ENCODE results near the gene PPM1G. TPM values are rescaled to one million over a fixed set of nuclear protein-coding genes. Genes with fewer than 3 reads are reported as not detected.
A peak's percentile ranks its signal among the peaks of the same experiment; 100 is the strongest.

PPM1G gene
- 10 to 100 TPM; 50.2 to 50.4 TPM for total RNA-seq

GRCh38 chr2:27409321-27410073 is at the start of gene PPM1G:
TSS of gene PPM1G (minus strand) at chr2:27409591. CDS start at chr2:27409422, 169 bp downstream.
- H3K9me3 ChIP-seq = no peaks in the 10 kb centered on the region
- peak; percentile 62 for DNase-seq (ENCODE audit: low spot score)

GRCh38 chr2:27453968-27454367 is 44.6 kb upstream of the PPM1G start:
- no peaks in the 10 kb centered on the region for H3K27me3 ChIP-seq (replicated peaks; ENCODE audit: insufficient read depth)
- no peak for DNase-seq (ENCODE audit: low spot score)
- H3K4me1 ChIP-seq (ENCODE audit: control insufficient read depth in 1 of 2, low read depth in 2 of 2) = no peaks in the 10 kb centered on the region
- H3K36me3 ChIP-seq = peaks cover 31% of the 10 kb centered on the region
- no peak for TF ChIP-seq CTCF (IDR thresholded peaks at IDR 0.05)
- H3K9me3 ChIP-seq = no peaks in the 10 kb centered on the region
- H3K4me3 ChIP-seq = no peak overlapping the region
- ATAC-seq (ENCODE audit: insufficient number of reproducible peaks, low FRiP score, low read depth) = no peak
- H3K27ac ChIP-seq = no peak overlapping the region

More at GRCh38 chr2:27409321-27410073, at the start of gene PPM1G:
- H3K4me1 ChIP-seq (ENCODE audit: control insufficient read depth in 1 of 2, low read depth in 2 of 2) = peaks cover 13 to 18% of the 10 kb centered on the region in 2 donors
- peak within 1 kb of the TSS; percentile 78 to 85 for H3K27ac ChIP-seq
- H3K27me3 ChIP-seq (replicated peaks; ENCODE audit: insufficient read depth) = no peaks in the 10 kb centered on the region
- TF ChIP-seq CTCF (IDR thresholded peaks at IDR 0.05) = no peak
- peak; percentile 85 for ATAC-seq (ENCODE audit: insufficient number of reproducible peaks, low FRiP score, low read depth)
- H3K36me3 ChIP-seq = peaks cover 5% of the 10 kb centered on the region
- H3K4me3 ChIP-seq = peak within 1 kb of the TSS; percentile 85

GRCh38 chr2:27451095-27451494 is 41.7 kb upstream of the PPM1G start:
- peaks cover 31% of the 10 kb centered on the region for H3K36me3 ChIP-seq
- no peak overlapping the region for H3K27ac ChIP-seq
- DNase-seq (ENCODE audit: low spot score) (no peak), ATAC-seq (ENCODE audit: insufficient number of reproducible peaks, low FRiP score, low read depth) (no peak)
- H3K27me3 ChIP-seq (replicated peaks; ENCODE audit: insufficient read depth) = no peaks in the 10 kb centered on the region
- H3K9me3 ChIP-seq = no peaks in the 10 kb centered on the region
- TF ChIP-seq CTCF (IDR thresholded peaks at IDR 0.05) = no peak
- H3K4me1 ChIP-seq (ENCODE audit: control insufficient read depth in 1 of 2, low read depth in 2 of 2) = no peaks in the 10 kb centered on the region
- no peak overlapping the region for H3K4me3 ChIP-seq

GRCh38 chr2:27448381-27448780 is 39.0 kb upstream of the PPM1G start:
- H3K27me3 ChIP-seq (replicated peaks; ENCODE audit: insufficient read depth) = no peaks in the 10 kb centered on the region
- H3K4me3 ChIP-seq = no peak overlapping the region
- H3K36me3 ChIP-seq = peaks cover 21% of the 10 kb centered on the region
- no peak for DNase-seq (ENCODE audit: low spot score)
- no peak overlapping the region for H3K27ac ChIP-seq
- H3K9me3 ChIP-seq = no peaks in the 10 kb centered on the region
- ATAC-seq (ENCODE audit: insufficient number of reproducible peaks, low FRiP score, low read depth) = no peak
- no peak for TF ChIP-seq CTCF (IDR thresholded peaks at IDR 0.05)
- H3K4me1 ChIP-seq (ENCODE audit: control insufficient read depth in 1 of 2, low read depth in 2 of 2) = no peaks in the 10 kb centered on the region

GRCh38 chr2:27446057-27446456 is 36.7 kb upstream of the PPM1G start:
- Histone ChIP-seq H3K4me3 (no peak overlapping the region), H3K27me3 (replicated peaks; ENCODE audit: insufficient read depth) (no peaks in the 10 kb centered on the region), H3K36me3 (peaks cover 24% of the 10 kb centered on the region), H3K9me3 (no peaks in the 10 kb centered on the region), H3K4me1 (ENCODE audit: control insufficient read depth in 1 of 2, low read depth in 2 of 2) (peaks cover 0 to 13% of the 10 kb centered on the region in 2 donors), H3K27ac (no peak overlapping the region)
- no peak for DNase-seq (ENCODE audit: low spot score)
- TF ChIP-seq CTCF (IDR thresholded peaks at IDR 0.05) = no peak
- ATAC-seq (ENCODE audit: insufficient number of reproducible peaks, low FRiP score, low read depth) = no peak
